HG03135 (cell line): ENCODE data around the gene ALDH1A2.
"Not testable (repeated sequence)": the region's sequence is repeated elsewhere in the genome, so short reads cannot be mapped to it uniquely, and the experiment has no call there.

ENCODE experiments used
- ATAC-seq: cut with Tn5 transposase; IDR thresholded peaks from one replicate; pipeline ENCODE4 v1.9.1; 2021; ENCODE audit warnings: mild to moderate bottlenecking, moderate library complexity; ENCODE audit not compliant: unreplicated experiment

ALDH1A2 gene

DNA sequence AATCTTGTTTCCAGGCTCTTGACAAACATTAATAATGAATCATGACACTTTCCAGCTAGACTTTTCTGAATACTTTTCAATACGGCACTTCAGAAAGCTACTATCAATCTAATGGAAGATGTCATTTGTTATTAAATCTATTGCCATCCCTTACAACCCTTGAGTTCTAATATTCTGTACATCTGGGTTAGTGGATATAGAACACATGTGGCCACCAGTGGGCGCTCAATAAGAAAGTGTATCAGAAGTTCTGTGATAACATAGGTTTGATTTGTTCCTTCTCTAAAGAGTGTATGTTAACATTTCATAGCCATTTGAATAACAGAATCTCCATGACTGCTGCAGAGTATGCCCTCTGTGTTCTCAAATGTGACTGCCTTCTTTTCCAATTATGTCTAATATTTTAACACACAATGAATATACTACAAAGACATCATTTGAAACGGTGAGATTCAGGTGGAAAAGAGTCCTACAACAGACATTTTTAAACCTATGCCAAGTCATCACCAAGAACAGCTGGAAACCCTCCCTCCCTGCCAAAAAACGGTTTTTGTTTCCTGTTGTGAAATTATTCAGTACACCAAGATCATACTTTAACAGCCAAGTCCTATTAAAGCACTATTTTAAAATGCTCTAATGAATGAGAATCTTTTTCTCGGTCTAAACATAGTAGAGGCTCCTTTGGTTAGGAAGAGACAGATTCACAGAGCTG is 22.2 kb downstream of the ALDH1A2 start:
- ATAC-seq, result no peak

GRCh38 chr15:58042006-58042405 is 23.5 kb downstream of the ALDH1A2 start:
- ATAC-seq, result no peak

GRCh38 chr15:58040150-58040549 is 25.4 kb downstream of the ALDH1A2 start:
- no peak for ATAC-seq

GRCh38 chr15:58039079-58040035 is 26.2 kb downstream of the ALDH1A2 start:
- no peak for ATAC-seq

DNA sequence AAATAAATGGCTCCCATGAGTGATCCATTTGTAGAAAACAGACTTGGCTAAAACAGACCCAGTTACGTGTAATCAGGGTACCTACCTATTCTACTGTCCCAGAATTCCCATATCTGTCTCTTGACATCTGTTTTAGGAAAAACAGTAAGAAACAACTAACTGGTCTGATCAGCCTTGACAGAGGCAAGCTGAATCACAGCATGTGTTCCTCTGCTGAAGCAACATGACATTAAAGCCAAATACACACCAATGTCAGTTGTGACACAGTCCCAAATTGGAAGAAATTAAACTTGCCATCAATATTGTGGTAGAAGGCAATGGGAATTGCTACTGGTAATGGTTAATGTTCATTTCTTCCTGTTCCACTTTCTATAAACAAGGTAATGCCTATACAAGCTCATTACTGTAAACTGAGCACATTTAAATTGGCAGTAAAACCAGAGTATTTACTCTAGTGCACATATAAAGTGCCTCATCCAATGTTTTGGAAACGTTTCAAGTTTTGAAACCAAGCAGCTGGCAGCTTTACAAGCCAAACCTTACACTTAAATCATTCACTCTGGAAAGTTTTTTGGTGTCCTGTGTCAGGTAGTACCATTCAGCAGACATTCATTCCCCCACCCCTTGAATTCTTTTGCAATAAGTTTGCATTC is 27.0 kb downstream of the ALDH1A2 start:
- ATAC-seq, result no peak

GRCh38 chr15:58037723-58038301 is 27.7 kb downstream of the ALDH1A2 start:
- ATAC-seq, result no peak

- no peak for ATAC-seq
Measured at GRCh38 chr15:58036579-58036978, 28.9 kb downstream of the ALDH1A2 start.

- not testable (repeated sequence) for ATAC-seq
Measured at GRCh38 chr15:58028392-58028791, 37.1 kb downstream of the ALDH1A2 start.

- no peak for ATAC-seq
Measured at GRCh38 chr15:58026552-58026951, 39.0 kb downstream of the ALDH1A2 start.

DNA sequence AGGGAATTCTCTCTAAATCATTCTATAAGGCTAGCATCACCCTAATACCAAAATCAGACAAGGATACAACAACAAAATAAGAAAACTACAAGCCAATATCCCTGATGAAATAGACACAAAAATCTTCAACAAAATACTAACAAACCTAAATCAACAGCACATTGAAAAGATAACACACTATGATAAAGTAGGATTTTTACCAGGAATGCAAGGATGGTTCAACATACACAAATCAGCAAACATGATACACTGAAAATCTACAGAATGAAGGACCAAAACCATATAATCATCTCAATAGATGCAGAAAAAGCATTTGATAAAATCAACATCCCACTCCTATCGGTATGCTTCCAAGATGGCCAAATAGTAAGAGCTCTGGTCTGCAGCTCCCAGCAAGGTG is 39.5 kb downstream of the ALDH1A2 start:
- no peak for ATAC-seq

DNA sequence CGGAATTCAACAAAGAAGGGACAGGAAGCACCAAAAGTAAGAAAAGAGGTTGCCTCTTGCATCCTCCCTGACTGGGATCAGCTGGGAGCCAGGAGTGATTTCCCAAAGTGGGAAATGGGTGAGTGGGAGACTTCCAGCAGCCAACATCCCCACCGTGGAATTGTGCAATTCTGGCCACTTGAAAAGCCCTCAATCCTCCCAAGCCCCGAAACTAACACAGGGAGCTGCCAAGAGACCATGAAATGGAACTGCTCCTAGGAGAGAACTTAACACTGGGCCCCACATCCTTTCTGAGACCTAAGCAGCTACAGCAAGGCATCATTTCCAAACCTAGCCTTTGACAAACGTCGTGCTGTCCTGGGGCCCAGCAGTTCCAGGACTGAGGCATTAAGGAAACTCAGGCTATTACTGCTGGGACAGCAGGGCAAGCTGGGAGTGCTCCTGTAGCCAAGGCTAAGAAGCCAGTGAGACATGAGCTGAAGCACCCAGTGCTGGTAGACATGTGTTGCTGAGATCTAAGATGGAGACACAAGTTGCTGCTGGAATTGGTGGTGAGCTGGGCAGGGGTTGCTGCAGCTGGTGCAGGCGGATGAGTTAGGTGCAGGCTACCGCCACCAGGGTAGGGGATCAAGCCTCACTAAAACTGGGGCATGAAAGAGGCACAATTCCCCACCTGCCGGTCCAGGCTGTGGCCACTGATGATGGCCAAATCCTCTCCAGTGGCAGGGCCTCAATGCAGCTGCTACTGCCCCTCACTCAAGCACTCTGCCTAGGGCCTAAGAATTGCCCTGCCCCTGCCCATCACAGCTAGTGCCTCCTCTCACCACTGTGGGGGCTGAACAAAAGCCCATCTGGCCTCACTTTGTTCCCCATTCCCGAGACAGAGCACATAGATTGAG is 43.9 kb downstream of the ALDH1A2 start:
- no peak for ATAC-seq

- no peak for ATAC-seq
Measured at GRCh38 chr15:58019503-58020376, 45.8 kb downstream of the ALDH1A2 start.

DNA sequence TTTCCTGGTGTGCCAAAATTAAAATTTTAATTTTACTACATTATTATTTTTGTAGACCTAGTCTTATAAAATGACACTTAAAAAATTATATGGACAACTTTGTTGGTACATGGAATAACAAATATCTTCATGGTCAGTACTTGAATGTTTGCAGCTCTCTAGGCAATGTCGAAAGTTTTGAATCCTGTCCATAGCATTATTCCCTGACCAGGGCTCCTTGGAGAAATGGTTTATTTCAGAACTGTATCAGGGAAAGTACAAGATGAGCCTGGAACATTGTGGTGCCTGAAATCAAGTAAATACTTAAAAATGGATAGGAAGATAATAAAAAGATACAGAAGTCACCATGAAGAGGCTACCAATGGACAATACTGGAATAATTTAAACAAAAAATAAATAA is 47.6 kb downstream of the ALDH1A2 start:
- ATAC-seq, result no peak

- ATAC-seq, result no peak
Measured at GRCh38 chr15:58016581-58017175, 48.8 kb downstream of the ALDH1A2 start.

DNA sequence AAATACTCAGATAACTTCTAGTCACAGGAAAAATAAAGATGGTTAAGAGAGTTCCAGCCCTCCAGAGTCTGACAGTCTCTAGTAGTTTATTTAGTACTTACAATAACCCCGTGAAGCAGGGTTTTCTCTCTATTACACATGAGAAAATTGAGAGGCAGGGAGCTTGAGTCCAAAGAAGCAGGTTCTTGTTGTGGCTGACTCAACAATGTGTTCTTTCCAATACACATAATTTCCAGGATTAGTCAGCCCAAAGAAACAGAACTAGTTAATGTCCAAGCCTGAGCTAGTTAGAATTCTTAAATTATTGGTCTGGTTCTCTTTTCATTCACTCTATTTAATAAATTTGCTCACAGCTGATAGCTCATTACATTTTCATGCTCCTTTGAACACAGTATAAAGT is 49.9 kb downstream of the ALDH1A2 start:
- no peak for ATAC-seq

DNA sequence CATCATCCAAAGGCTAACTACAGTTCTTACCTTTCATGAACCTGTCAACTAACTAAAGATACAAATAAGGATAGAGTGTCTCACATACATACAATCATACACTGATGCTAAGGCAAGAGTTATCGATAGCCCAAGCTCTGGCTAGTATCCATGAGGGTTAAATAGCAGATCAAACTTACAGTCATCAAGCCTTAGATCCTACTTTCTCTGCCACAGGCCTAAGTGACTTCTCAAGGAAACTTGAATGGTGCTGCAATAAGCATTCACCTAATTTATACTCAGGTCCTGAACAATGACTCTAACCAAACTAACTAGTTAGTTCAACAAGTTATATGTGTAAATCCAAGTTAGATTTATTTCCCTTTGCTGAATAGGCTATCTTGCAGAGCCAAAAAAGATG is 51.0 kb downstream of the ALDH1A2 start:
- no peak for ATAC-seq

- ATAC-seq, result no peak
Measured at GRCh38 chr15:58014040-58014439, 51.5 kb downstream of the ALDH1A2 start.

GRCh38 chr15:58010983-58011382 is 54.5 kb downstream of the ALDH1A2 start:
- ATAC-seq, result no peak

- no peak for ATAC-seq
Measured at GRCh38 chr15:58003810-58004209, 61.7 kb downstream of the ALDH1A2 start.
